ENCODE measurements around the gene TMC2.
"Not testable (repeated sequence)": the region's sequence is repeated elsewhere in the genome, so short reads cannot be mapped to it uniquely, and the experiment has no call there.

TMC2 gene

GRCh38 chr20:2654831-2655230, 118.5 kb downstream of the TMC2 start:
- in situ Hi-C loops (cut with MboI; ENCODE audit: low pct_unique_long_range_greater_than_20kb, low sequenced_read_pairs), result no loop called here
- DNase-seq, result no peak

GRCh38 chr20:2655331-2656116, 119.2 kb downstream of the TMC2 start:
- no peak for DNase-seq
- in situ Hi-C loops (cut with MboI; ENCODE audit: low pct_unique_long_range_greater_than_20kb, low sequenced_read_pairs), result no loop called here

DNA sequence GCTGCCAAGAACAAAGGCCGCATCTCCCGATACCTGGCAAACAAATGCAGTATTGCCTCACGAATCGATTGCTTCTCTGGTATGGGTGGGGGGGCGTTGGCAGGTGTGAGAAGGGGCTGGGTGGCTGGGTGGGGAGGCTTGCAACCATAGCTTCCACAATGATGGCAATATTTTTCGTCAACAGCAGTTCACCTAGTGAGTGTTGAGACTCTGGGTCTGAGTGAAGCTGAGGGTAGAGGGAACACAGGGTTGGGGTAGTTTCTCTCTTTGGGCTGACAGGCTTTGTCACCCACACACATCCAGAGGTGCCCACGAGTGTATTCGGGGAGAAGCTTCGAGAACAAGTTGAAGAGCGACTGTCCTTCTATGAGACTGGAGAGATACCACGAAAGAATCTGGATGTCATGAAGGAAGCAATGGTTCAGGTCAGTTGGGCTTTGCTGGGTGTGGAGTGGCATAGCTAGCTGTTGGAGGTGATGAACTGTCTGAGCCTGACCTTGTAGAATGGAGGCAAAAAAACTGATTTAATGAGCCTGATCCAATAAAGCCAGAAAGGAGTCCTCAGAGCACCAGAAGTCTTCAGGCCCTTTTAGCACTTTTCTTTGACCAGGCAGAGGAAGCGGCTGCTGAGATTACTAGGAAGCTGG, 120.2 kb downstream of the TMC2 start:
- DNase-seq, result no peak
- in situ Hi-C loops (cut with MboI; ENCODE audit: low pct_unique_long_range_greater_than_20kb, low sequenced_read_pairs), result no loop called here

- in situ Hi-C loops (cut with MboI; ENCODE audit: low pct_unique_long_range_greater_than_20kb, low sequenced_read_pairs), result no loop called here
- no peak for DNase-seq
Observed at GRCh38 chr20:2657241-2657640, 120.9 kb downstream of the TMC2 start.

GRCh38 chr20:2657674-2658073, 121.3 kb downstream of the TMC2 start:
- DNase-seq, result no peak
- in situ Hi-C loops (cut with MboI; ENCODE audit: low pct_unique_long_range_greater_than_20kb, low sequenced_read_pairs), result no loop called here

DNA sequence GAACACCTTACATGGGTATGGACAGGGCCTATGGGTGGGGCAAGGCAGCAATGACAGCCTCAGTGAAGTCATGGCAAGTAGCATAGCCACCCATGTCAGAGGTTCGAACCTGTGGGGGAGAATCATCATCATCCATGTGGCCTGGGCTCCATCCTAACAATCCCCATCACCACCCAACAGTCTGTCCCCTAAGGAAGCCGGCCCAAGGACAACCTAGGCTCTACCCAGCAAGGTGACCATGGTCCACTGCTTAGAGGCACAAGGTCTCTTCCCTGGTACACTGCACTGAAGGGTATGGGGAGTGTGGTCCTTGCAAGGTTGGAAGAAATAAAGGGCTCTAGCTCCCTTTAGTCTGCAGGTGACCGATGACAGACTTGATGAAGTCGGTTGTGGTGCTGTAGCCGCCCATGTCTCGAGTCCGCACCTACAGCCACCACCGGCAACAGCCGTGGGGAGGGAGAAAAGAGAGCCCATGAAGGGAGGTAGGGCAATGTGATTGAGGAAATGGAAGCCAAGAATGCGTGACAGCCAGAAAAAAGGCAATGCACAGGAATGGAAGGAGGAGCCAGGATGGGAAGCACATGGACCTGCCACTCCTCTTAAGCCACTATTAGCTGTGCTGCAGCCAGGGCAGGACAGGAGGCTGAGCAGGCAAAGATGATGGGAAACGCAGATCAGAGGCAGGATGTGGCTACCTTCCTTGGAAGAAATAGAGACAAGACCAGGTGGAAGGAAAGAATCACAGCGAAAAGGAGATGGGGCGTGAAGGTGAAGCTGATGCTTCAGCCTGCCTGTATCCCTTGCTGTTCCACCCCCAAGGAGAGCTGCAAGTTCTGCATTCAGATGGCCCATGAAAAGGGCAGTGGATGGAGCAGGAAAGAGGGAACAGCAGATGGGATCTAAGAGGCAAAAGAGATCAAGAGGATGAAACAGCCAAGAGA, 122.3 kb downstream of the TMC2 start:
- peak; percentile 38 for DNase-seq
- in situ Hi-C loops (cut with MboI; ENCODE audit: low pct_unique_long_range_greater_than_20kb, low sequenced_read_pairs), result no loop called here

DNA sequence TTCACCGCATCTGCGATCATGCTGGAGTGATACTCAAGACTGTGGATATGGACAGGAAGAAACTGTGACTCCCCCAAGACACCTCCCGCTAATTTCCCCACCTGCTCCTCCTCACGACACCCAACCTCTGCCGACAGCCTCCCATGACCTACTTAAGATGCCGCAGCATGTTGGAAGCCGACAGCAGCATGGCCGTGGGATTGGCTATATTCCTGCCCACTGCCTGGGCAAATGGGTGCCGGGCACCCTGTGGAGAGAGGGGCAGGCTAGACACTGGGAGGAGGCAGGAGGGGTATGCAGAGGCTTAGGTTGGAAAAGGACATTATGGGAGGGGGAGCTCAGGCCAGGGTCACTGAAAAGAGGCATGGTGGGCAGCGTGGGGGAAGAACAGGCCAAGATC, 123.2 kb downstream of the TMC2 start:
- no peak for DNase-seq
- in situ Hi-C loops (cut with MboI; ENCODE audit: low pct_unique_long_range_greater_than_20kb, low sequenced_read_pairs), result no loop called here

- DNase-seq, result no peak
- in situ Hi-C loops (cut with MboI; ENCODE audit: low pct_unique_long_range_greater_than_20kb, low sequenced_read_pairs), result no loop called here
Observed at GRCh38 chr20:2663364-2663886, 127.1 kb downstream of the TMC2 start.

GRCh38 chr20:2663887-2664719, 127.7 kb downstream of the TMC2 start, which contains the start of gene IDH3B:
Gene IDH3B (minus strand): TSS chr20:2664216. CDS start chr20:2664188, 28 bp downstream.
- peak; percentile 96 for DNase-seq
- in situ Hi-C loops (cut with MboI; ENCODE audit: low pct_unique_long_range_greater_than_20kb, low sequenced_read_pairs), result no loop called here

GRCh38 chr20:2671977-2672376, 135.6 kb downstream of the TMC2 start:
- peak; percentile 73 for DNase-seq
- in situ Hi-C loops (cut with MboI; ENCODE audit: low pct_unique_long_range_greater_than_20kb, low sequenced_read_pairs), result no loop called here

- in situ Hi-C loops (cut with MboI; ENCODE audit: low pct_unique_long_range_greater_than_20kb, low sequenced_read_pairs), result no loop called here
- DNase-seq, result no peak
Observed at GRCh38 chr20:2672446-2672845, 136.1 kb downstream of the TMC2 start.

DNA sequence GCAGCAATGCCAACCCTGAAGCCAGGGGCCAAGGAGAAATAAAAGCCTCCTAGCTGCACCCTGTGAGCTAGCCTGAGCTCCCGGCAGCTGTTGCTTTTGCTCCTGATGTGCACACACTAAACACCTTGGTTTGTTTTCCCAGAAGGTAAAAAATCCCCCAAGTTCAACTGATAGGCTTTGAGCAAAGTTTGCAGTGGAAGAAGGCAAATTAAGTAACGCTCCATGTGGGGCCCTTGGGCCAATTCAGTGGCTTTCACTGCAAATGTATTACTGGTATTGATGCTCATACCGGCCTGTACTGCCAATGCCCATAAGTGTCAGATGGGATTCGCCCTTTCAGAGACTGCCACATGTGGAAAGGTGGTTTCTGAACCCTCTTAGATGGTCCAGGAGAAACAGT, 137.1 kb downstream of the TMC2 start:
- DNase-seq, result no peak
- in situ Hi-C loops (cut with MboI; ENCODE audit: low pct_unique_long_range_greater_than_20kb, low sequenced_read_pairs), result no loop called here

GRCh38 chr20:2680046-2680445, 143.7 kb downstream of the TMC2 start:
- in situ Hi-C loops (cut with MboI; ENCODE audit: low pct_unique_long_range_greater_than_20kb, low sequenced_read_pairs), result no loop called here
- peak; percentile 63 for DNase-seq

DNA sequence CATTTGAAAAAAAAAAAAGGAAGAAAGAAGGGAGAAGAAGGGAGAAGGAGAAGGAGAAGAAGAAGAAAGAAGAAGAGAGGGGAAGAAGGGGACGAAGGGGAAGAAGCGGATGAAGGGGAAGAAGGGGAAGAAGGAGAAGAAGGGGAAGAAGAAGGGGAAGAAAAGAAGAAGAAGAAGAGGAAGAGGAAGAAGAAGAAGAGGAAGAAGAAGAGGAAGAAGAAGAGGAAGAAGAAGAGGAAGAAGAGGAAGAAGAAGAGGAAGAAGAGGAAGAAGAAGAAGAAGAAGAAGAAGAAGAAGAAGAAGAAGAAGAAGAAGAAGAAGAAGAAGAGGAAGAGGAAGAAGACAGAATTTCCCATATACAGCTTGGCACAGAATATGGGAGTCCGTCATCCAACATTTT, 145.7 kb downstream of the TMC2 start:
- DNase-seq; in situ Hi-C loops (cut with MboI; ENCODE audit: low pct_unique_long_range_greater_than_20kb, low sequenced_read_pairs): not testable (repeated sequence)

- in situ Hi-C loops (cut with MboI; ENCODE audit: low pct_unique_long_range_greater_than_20kb, low sequenced_read_pairs), result not testable (repeated sequence)
- peak; percentile 85 for DNase-seq
Observed at GRCh38 chr20:2684817-2685216, 148.4 kb downstream of the TMC2 start.

- in situ Hi-C loops (cut with MboI; ENCODE audit: low pct_unique_long_range_greater_than_20kb, low sequenced_read_pairs), result no loop called here
Observed at GRCh38 chr20:2687514-2687913, 151.1 kb downstream of the TMC2 start.

GRCh38 chr20:2688041-2688591, 151.7 kb downstream of the TMC2 start:
- in situ Hi-C loops (cut with MboI; ENCODE audit: low pct_unique_long_range_greater_than_20kb, low sequenced_read_pairs), result no loop called here
- peak; percentile 94 for DNase-seq

More at GRCh38 chr20:2687514-2687913, 151.1 kb downstream of the TMC2 start:
- no peak for DNase-seq

DNA sequence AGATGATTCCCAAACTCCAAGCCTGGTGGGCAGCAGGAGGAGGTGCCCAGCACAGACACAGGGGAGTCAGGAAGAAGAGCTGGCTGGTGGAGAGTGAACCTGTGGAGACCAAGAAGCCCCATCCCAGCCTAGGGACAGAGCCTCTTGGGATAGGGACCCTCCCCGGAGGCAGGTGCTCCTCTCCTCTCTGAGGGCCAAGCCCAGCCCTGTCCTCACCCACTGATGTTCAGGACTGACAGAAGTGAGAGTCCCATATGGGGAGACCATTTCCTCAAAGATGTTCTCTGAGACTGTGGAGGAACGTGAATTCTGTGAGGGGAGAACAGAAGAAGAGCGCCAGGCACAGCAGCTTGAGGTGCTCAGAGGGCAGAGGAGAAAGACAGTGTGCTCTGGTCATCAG, 153.8 kb downstream of the TMC2 start:
- in situ Hi-C loops (cut with MboI; ENCODE audit: low pct_unique_long_range_greater_than_20kb, low sequenced_read_pairs), result no loop called here
- DNase-seq, result no peak
